ENCODE data around the gene NPIPA5.
"Not testable (repeated sequence)": the region's sequence is repeated elsewhere in the genome, so short reads cannot be mapped to it uniquely, and the experiment has no call there.

Gene NPIPA5

DNA sequence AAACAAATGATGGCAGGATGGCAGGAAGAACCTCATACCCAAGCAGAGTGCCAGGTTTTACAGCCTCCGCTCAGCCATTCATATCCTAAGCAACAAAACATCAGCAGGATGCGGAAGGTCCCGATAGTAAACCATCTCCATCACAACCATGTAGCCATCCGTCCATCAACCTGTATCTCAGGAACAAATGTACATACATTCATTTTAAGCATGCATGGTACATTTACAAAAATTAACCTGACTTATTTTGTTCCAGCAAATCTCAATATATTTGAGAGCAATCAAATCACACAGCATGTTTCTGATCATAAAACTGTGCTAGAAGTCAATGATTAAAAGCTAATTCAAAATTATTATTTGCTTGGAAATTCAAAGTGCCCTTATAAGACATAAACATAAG is at the start of gene NPIPA5:
TSS of gene NPIPA5 (minus strand) at position 101 of the 400 bp plus-strand sequence. CDS start at position 101, 0 bp downstream.
- not testable (repeated sequence) for DNase-seq

DNA sequence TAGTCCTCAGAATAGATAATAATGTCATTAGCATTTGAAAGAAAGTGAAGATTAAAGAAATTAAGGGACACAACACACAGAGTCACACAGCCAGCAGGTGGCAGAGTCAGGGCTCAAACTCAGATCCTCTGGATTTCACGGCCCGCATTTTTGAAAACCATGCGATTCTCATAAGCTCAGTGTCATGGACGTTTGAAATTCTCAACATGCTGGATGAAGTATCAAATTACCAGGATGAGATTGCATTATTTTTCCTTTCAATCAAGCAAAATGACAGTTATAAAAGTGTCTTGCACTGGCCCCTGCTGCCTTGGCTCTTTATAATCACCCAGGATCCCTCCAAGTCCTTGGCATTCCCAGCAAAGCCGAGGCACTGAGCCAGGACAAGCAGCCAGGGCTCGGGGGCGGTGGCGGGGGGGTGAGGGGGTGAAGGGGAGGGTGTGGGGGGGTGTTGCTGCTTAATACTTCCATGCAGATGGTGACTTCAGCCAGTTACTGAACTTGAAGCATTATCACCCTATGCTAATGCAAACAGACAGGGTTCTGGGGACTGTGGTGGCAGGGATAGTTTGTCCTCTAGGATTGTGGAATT is 49.6 kb upstream of the NPIPA5 start:
- DNase-seq, result peak; percentile 22

DNA sequence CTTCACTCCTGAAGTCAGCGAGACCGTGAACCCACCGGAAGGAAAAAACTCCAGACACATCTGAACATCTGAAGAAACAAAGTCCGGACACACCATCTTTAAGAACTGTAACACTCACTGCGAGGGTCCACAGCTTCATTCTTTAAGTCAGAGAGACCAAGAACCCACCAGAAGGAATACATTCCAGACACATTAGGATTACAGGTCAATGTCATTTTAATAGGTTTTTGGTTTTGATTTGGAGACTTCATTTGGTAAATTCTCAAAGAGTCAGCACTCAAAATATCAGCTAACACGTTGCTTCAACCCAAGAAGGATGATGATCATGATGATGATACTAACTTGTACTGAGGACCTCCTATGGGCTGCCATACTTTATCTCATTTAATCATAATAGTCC is 48.7 kb upstream of the NPIPA5 start:
- no peak for DNase-seq

DNA sequence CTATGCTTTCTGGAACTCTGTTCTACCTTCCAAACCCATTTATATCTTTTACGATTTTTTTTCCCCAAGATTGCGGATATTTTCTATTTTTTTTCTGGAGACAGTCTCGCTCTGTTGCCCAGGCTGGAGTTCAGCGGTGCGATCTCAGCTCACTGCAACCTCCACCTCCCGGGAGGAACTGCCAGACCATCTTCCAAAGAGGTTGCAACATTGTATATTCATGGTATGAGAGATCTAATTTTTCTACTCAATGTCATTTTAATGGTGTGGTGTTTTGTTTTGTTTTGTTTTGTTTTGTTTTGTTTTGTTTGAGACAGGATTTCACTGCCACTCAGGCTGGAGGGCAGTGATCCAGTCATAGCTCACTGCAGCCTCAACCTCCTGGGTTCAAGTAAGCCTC is 47.8 kb upstream of the NPIPA5 start:
- no peak for DNase-seq

DNA sequence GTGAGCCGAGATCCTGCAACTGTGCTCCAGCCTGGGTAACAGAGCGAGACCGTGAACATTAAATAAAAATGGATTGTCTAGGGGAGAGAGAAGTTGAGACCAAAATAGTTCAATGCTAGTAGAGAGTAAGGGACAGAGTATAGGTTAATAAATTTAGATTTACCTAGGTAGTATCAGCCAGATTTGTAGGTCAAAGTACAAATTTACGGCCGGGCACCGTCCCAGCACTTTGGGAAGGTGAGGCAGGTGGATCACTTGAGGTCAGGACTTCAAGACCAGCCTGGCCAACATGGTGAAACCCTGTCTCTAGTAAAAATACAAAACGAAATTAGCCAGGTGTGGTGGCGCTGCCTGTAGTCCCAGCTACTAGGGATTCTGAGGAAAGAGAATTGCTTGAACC is 44.1 kb upstream of the NPIPA5 start:
- DNase-seq, result no peak

DNA sequence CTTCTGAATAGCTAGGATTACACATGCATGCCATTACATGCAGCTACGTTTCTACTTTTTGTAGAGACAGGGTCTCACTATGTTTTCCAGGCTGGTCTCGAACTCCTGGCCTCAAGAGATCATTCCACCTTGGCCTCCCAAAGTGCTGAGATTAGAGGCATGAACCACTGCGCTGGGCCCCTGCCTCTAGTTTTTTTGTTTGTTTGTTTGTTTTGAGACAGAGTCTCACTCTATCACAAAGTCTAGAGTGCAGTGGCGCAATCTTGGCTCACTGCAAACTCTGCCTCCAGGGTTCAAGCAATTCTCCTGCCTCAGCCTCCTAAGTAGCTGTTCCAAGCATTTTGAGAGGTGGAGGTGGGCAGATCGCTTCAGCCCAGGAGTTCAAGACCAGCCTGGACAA is 43.6 kb upstream of the NPIPA5 start:
- DNase-seq, result not testable (repeated sequence)

DNA sequence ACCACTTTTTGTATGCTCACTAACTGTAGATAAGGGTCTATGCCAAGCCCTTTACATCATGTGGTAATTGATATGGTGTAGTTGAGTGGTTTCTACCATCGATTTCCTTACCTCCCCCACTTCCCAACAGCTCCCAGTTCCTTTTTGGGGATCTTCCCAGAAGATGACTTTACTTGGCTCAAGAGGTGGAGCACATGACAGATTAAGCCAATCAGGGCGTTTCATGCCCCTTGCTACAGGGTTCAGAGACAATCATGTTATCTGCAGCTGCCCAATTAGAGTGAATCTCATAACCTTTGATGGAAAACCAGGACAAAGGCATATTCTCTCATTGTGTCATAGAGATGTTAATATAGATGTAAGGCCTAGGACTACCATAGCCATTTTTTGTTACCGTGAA is 40.1 kb upstream of the NPIPA5 start:
- no peak for DNase-seq

DNA sequence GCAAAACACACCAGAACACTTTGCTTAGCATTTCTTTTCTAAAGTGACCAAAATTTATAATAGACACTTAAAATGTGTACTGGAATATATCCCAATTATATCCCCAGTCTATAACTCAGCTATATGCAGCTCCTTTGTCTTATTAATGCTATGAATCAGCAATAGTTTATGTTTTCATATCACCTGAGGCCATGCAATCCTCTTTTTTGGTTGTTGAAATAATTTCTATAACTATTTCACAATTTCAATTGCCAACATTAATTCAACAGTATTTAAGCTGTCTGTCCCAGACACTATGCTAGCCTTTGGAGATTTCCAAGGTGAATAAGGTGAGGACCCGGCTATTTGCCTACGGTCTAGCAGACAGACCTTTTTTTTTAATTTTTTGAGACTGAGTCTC is 39.1 kb upstream of the NPIPA5 start:
- DNase-seq, result no peak

DNA sequence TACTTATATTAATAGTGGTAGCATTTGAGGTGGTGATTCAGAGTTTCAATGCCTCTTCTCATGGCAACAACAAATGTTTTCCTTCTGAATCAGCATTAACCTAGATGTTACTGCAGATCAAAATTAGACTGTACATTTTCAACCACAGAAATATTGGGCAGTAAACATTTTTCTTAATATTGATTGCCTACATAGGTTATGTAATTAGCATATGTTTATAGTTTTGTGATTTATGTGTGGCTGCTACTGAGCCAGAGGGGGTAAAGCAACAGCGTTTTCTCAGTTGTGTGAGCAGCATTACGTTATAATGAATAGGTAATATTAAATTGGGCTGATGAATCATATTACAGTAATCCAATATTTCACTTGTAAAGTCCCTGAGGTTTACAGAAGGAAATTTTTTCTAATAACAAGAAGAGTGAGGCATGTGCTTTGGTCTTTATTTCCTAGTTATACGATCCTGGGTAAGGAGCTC is 37.5 kb upstream of the NPIPA5 start:
- DNase-seq, result no peak

DNA sequence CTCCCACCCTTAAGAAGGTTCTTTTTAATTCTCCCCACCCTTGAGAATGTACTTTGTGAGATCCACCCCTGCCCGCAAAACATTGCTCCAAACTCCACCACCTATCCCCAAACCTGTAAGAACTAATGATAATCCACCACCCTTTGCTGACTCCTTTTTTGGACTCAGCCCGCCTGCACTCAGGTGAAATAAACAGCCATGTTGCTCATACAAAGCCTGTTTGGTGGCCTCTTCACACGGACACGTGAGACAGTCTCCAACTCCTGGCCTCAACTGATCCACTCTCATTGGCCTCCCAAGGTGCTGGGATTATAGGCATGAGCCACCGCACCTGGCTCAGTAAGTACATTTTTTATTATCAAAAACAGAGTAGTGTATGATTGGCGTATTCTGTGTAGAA is 31.4 kb upstream of the NPIPA5 start:
- not testable (repeated sequence) for DNase-seq

DNA sequence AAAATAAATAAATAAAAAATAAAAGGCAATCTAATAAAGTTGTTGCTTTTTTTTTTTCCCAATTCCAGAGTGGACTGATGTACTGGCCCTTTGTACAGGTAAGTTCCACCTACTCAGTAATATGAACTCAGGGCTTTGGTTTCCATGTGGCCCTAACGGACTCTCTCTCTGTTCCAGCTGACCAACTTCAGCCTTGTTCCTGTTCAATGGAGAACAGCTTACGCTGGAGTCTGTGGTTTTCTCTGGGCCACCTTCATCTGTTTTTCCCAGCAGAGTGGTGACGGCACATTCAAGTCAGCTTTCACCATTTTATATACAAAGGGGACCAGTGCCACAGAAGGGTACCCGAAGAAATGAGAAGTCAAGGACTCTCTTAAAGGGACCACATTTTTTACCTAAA is 29.7 kb upstream of the NPIPA5 start:
- DNase-seq, result not testable (repeated sequence)

DNA sequence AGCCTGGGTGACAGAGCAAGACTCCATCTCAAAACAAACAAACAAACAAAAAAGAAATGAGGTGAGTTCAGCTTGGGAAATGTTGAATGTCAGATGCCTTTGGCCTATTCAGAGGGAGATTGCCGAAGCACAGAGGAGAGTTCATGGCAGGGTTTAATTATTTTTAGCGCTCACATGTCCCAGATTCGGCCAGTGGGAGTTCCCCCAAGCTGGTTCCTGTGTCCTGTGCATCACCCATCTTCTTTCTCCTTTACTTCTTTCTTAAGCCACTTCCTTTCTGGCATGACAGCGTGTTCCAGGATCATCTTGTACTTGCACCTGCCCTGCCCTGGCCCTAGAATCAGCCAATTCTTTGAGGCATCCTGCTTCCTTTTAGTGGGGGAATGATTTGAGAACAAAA is 26.7 kb upstream of the NPIPA5 start:
- DNase-seq, result no peak

DNA sequence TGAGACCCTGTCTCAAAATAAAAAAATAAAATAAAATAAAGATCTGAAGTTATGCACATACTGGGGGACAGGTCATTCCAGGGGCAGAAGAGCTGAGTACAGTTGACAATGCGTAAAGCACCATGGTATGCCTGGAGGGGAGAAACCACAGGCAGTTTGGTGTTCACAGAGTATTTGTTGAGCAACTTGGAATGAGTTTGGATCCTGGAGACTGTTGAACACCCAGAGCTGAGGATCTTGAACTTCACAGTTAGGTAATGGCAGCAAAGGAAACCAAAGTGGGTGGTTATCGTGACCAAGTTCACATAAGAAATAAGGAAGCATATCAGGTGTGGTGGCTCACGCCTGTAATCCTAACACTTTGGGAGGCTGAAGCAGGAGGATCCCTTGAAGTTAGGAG is 26.0 kb upstream of the NPIPA5 start:
- DNase-seq, result not testable (repeated sequence)

DNA sequence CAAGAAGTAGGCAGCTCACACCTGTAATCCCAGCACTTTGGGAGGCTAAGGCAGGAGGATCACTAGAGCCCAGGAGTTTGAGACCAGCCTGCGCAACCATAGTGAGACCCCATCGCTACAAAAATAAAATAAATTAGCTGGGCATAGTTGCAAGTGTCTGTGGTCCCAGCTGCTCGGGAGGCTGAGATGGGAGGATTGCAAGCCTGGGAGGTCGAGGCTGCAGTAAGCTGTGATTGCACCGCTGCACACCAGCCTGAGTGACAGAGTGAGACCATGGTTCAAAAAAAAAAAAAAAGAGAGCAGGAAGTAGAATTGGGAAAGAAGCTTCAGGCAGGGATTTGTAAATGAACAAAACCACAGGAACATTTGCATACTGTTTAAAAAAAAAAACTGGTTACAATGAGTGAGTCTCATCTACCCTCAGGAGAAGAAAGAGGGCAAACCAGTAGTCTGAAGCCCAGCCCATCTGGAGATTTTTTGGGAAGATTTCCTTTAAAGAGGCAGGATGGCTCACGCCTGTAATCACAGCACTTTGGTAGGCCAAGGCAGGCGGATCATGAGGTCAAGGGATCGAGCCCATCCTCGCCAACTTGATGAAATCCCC is 25.4 kb upstream of the NPIPA5 start:
- DNase-seq, result no peak

DNA sequence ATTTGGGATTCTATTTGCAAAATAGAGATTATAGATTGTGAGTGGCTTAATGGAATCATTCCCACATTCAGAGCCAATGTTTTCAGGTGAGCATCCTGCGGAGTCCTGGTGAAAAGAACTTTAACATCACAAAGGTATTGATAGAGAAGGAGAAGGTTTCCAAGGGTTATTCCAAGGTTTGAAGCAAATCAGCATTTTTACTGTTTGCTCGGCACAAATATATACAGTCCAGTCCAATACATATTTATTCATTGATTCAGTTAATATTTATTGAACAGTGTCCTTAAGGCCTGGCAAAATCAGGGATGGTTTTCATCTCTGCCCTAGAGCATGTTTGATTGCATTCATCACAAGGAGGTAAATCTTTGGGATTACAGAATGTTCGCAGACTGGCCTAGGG is 23.9 kb upstream of the NPIPA5 start:
- DNase-seq, result no peak

DNA sequence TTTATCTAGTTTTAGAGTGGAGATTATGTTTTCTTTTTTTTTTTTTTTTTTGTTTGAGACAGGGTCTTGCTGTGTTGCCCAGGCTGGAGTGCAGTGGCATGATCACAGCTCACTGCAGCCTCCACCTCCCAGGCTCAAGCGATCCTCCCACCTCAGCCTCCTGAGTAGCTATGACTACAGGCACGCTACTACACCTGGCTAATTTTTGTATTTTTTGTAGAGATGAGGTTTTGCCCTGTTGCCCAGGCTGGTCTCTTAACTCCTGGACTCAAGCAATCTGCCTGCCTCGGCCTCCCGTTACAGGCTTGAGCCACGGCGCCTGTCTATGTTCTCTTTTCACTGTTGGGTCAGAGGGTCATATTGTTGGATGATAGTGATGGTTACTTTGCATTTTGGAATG is 22.2 kb upstream of the NPIPA5 start:
- DNase-seq, result not testable (repeated sequence)

DNA sequence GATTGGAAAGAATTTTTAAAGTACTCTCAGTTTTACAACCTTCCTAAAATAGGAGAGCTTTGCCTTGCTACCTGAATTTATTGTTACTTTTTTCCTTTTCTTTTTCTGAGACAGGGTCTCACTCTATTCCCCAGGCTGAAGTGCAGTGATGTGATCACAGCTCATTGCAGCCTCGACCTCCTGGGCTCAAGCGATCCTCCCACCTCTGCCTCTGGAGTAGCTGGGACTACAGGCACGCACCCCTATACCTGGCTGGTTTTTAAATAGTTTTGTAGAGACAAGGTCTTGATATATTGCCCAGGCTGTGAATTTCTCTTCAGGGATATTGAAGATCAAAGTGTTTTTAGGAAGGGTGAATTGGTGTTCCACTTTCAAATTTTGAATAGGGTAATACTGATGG is 21.2 kb upstream of the NPIPA5 start:
- no peak for DNase-seq

DNA sequence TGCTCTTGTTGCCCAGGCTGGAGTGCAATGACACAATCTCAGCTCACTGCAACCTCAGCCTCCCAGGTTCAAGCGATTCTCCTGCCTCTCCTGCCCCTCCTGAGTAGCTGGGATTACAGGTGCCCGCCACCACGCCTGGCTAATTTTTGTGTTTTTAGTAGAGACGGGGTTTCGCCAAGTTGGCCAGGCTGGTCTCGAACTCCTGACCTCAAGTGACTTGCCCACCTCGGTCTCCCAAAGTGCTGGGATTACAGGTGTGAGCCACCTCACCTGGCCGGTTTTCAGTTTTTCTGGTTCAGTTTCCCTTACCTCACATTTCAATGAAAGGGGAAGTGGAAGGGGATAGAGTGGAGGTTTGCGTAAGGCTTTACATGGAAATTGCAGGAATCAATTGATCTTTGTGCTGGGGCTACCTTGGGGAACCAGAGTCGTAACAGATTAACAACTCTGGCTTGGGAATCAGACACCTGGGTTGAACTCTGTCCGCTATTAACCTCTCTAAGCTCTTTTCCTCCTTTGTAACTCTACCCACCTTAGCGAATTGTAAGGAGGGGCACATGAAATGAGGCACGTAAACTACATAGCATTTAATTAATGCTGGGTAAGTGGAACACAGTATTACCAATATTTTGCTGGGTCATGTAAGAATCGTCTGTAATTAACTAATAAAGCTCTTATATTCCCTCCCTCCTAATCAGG is 20.7 kb upstream of the NPIPA5 start:
- no peak for DNase-seq

DNA sequence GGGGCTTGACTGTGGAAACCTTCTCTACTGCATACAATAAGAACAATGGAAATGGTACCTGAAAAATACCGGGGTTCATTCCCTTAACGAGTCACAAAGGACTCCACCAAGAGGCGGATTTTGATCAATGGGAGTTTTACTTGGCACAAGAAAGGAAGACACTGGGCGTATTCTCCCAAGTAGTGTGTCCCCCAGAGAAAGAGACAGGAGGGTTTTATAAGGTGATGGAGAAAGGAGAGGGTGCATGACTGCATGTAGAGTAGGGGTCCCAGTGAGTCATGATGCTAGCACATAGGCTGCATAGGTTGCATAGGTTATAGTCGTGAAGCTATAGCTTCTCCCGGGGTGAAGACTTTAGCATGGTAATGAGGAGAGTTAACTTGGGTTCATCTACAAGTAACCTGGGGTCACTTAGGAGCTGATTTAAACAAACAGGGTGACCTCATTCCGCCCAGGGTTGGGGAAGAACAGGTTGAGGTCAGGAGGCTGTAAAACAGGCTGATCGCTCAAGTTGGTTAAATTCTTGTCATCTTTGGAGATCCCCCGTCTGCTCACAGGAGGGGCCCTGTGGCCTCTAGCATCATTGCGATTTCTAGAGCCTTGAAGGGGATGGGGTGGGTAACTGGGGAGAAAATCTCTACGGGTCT is 19.0 kb upstream of the NPIPA5 start:
- no peak for DNase-seq

DNA sequence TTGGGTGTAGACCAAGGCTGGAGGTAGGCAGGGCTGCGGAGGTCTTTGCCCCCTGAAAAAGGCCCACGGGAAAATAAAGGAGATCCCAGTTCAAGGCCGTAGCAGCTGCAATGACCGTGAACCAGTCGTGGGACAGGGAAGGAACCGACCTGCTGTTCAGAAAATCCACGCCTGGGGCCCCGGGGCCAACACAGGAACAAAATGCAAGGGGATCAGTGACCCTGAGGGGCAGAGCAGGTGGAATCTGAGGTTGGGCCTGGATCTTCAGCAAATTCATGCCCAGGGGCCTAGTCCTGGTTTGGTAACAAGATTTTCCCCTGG is 18.4 kb upstream of the NPIPA5 start:
- not testable (repeated sequence) for DNase-seq

DNA sequence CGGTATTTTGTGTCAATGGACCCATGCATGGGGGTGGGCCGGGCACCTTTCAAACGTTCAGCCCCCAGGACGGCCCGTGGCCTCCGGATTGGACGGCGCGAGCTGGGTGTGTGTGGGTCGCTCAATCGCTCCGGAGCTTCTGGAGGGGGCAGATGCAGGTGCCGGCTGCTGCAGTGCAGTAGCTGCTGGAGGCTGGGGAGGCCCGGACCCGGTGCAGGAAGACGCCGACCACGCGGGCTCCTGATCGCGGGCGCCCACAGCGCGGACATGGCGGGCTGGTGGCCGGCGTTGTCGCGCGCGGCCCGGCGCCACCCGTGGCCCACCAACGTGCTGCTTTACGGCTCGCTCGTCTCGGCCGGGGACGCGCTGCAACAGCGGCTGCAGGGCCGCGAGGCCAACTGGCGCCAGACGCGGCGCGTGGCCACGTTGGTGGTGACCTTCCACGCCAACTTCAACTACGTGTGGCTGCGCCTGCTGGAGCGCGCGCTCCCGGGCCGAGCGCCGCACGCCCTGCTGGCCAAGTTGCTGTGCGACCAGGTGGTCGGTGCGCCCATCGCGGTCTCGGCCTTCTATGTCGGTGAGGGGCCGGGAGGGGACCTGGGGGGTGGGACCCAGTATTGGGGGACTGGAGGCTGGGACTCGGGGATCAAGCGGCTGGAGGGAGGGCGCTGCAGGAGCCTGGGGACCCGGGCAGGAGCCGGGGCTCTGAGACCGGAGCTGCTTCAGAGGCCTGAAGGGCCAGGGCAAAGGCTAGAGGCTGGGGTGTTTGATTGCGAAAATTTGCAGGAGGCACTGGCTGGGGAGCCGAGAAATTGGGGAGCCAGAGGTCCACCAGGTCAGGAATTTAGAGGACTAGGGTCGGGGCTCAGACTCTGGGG is 17.8 kb upstream of the NPIPA5 start, which contains the start of gene MPV17L:
TSS of gene MPV17L (plus strand) at position 124 of the 878 bp plus-strand sequence. CDS start at position 268, 144 bp downstream.
- peak; percentile 53 for DNase-seq

DNA sequence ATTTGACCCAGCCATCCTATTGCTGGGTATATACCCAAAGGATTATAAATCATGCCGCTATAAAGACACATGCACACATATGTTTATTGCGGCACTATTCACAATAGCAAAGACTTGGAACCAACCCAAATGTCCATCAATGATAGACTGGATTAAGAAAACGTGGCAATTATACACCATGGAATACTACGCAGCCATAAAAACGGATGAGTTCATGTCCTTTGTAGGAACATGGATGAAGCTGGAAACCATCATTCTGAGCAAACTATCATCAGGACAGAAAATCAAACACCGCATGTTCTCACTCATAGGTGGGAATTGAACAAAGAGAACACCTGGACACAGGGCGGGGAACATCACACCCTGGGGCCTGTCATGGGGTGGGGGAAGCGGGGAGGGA is 14.9 kb upstream of the NPIPA5 start:
- DNase-seq, result not testable (repeated sequence)

DNA sequence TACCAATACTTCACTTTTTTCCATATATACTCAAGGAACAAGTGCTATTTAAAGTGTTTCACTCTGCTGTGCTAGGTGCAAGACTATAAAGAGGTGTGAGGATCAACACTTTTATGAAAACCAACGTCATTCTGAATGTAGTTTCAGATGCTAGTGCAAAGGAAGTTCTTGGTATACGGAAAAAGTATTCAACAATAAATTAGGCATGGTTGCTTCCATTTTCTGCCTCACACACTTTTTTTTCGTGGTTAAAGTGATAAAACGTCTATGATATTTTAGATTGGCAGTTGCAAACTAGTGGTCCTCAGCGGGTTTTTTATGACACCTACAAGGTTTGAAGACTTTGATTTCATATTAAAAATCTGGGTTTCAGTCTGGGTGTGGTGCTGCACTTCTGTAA is 11.8 kb upstream of the NPIPA5 start:
- not testable (repeated sequence) for DNase-seq
